BE2C (cell line): ENCODE data around the gene TTLL11.

Experiments
- DNase-seq: peaks from one replicate; pipeline ENCODE4 v3.0.0-alpha.2; 2020
- H3K27me3 ChIP-seq: fragments of 250-450 bp; sonication (Bioruptor Pico); 2 replicates; pipeline ENCODE4 v1.5.1; 2020; ENCODE audit warnings: mild to moderate bottlenecking
- H3K36me3 ChIP-seq: fragments of 250-450 bp; sonication (Bioruptor Pico); 2 replicates; pipeline ENCODE4 v1.5.1; 2020; ENCODE audit warnings: mild to moderate bottlenecking
- H3K4me1 ChIP-seq: fragments of 250-450 bp; sonication (Bioruptor Pico); 2 replicates; pipeline ENCODE4 v1.5.1; 2020
- H3K4me3 ChIP-seq: 2 replicates; pipeline ENCODE4 v1.5.1; 2011; ENCODE audit warnings: low read depth, low read length
- H3K9me3 ChIP-seq: fragments of 250-450 bp; sonication (Bioruptor Pico); 2 replicates; pipeline ENCODE4 v1.5.1; 2020
- TF ChIP-seq, protein P1 (sequence below): IDR thresholded peaks from 2 replicates; pipeline ENCODE4 v1.5.1; 2012; ENCODE audit warnings: mild to moderate bottlenecking, low read depth, low read length

Gene TTLL11

DNA sequence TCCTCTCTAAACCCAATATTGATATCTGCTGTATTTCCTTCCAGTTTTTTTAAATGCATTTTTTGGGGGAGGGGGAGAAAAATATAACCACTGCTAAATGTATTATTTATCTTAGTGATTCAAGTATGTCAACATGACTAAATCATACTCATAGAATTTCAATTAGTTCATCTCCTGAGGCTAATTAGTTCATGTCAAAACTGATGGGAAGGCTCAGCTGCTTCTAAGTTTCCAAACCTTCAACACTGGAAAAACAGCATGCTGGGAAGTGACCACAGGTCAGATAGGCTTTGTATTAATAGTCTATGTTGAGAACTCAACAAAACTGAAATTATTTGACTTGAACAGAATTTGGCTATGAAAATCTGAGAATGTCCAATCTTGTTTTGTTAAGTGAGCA, 118.7 kb downstream of the TTLL11 start:
- TF ChIP-seq, protein P1, sequence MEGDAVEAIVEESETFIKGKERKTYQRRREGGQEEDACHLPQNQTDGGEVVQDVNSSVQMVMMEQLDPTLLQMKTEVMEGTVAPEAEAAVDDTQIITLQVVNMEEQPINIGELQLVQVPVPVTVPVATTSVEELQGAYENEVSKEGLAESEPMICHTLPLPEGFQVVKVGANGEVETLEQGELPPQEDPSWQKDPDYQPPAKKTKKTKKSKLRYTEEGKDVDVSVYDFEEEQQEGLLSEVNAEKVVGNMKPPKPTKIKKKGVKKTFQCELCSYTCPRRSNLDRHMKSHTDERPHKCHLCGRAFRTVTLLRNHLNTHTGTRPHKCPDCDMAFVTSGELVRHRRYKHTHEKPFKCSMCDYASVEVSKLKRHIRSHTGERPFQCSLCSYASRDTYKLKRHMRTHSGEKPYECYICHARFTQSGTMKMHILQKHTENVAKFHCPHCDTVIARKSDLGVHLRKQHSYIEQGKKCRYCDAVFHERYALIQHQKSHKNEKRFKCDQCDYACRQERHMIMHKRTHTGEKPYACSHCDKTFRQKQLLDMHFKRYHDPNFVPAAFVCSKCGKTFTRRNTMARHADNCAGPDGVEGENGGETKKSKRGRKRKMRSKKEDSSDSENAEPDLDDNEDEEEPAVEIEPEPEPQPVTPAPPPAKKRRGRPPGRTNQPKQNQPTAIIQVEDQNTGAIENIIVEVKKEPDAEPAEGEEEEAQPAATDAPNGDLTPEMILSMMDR: no peak
- H3K36me3 ChIP-seq: no peaks in the 10 kb centered on the region
- H3K27me3 ChIP-seq: no peaks in the 10 kb centered on the region
- DNase-seq: no peak
- H3K9me3 ChIP-seq: no peaks in the 10 kb centered on the region
- H3K4me3 ChIP-seq: no peak overlapping the region
- no peaks in the 10 kb centered on the region; the same call in 1 of the 2 replicates for H3K4me1 ChIP-seq

- no peaks in the 10 kb centered on the region for H3K27me3 ChIP-seq
- H3K36me3 ChIP-seq: no peaks in the 10 kb centered on the region
- no peaks in the 10 kb centered on the region; the same call in 1 of the 2 replicates for H3K4me1 ChIP-seq
- TF ChIP-seq, protein P1: no peak
- no peak overlapping the region for H3K4me3 ChIP-seq
- DNase-seq: no peak
- H3K9me3 ChIP-seq: peaks cover 3% of the 10 kb centered on the region; the same call in 1 of the 2 replicates
Observed at GRCh38 chr9:121972501-121972981, 120.6 kb downstream of the TTLL11 start.

DNA sequence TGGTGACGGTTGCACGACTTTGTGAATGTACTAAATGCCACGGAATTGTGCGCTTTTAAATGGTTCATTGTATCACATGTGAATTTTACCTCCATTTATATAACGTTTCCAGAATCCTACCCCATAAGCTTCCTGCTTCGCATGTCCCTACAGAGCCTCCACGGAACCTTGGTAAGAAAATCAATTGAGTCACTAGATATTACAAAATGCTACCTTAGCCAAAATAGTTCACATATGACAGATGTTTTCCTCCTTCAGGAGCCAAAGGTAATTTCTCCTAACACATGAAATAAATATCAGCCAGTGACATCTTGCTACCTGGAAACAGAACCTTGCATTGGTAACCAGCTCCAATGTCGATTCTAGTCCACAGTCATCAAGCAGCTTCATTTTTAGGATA, 125.1 kb downstream of the TTLL11 start:
- Histone ChIP-seq H3K9me3 (peaks cover 3% of the 10 kb centered on the region; the same call in 1 of the 2 replicates), H3K4me1 (no peaks in the 10 kb centered on the region), H3K36me3 (no peaks in the 10 kb centered on the region), H3K4me3 (no peak overlapping the region), H3K27me3 (no peaks in the 10 kb centered on the region)
- TF ChIP-seq, protein P1: no peak
- no peak for DNase-seq

DNA sequence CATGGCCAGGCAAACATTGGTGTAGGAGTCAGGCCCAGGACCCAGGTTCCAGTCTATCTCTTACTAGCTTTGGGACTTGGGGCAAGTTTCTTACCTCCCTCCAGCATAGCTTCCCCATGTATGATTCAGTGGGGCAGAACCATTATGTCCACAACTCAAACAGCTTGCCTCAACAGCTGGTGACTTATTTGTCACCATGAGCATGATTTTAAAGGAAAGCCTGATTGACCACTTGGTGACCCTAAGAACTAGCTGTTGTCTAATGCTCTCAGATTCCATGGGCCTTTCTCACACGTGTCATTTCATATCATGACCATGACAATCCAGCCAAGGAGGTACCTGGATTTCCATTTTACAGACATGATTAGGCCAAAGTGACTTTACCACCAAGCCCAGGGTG, 126.4 kb downstream of the TTLL11 start:
- no peak for DNase-seq
- Histone ChIP-seq H3K27me3 (no peaks in the 10 kb centered on the region), H3K36me3 (no peaks in the 10 kb centered on the region), H3K4me1 (no peaks in the 10 kb centered on the region), H3K4me3 (no peak overlapping the region), H3K9me3 (peaks cover 3% of the 10 kb centered on the region; the same call in 1 of the 2 replicates)
- TF ChIP-seq, protein P1: no peak

- peaks cover 3% of the 10 kb centered on the region; the same call in 1 of the 2 replicates for H3K9me3 ChIP-seq
- TF ChIP-seq, protein P1: no peak
- no peaks in the 10 kb centered on the region for H3K36me3 ChIP-seq
- H3K4me1 ChIP-seq: no peaks in the 10 kb centered on the region
- no peak overlapping the region for H3K4me3 ChIP-seq
- no peaks in the 10 kb centered on the region for H3K27me3 ChIP-seq
- DNase-seq: no peak
Observed at GRCh38 chr9:121963528-121963995, 129.5 kb downstream of the TTLL11 start.

DNA sequence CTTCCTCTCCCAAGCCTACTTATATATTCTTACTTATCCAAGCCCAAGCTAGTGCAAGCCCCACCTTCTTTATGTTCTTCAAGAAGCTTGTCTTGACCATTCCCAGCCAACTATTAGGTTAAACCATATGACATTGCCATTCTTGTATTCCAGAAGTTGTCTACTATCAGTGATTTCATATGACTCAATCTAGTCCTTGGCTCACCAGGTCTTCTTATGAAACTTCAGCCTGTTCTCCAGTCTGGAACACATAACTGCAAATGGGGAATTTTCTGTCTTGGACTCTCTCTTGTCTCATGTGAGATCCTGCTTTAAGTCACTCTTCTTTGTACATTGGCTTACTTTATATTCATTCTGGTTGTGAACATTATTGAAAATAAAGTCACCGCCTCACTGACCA, 130.7 kb downstream of the TTLL11 start:
- no peaks in the 10 kb centered on the region for H3K4me1 ChIP-seq
- H3K27me3 ChIP-seq: no peaks in the 10 kb centered on the region
- no peaks in the 10 kb centered on the region for H3K9me3 ChIP-seq
- TF ChIP-seq, protein P1: no peak
- DNase-seq: no peak
- H3K4me3 ChIP-seq: no peak overlapping the region
- H3K36me3 ChIP-seq: no peaks in the 10 kb centered on the region
